HG03558 (cell line): ENCODE data around the gene GREB1L.
"Not testable (repeated sequence)": the region's sequence is repeated elsewhere in the genome, so short reads cannot be mapped to it uniquely, and the experiment has no call there.

Source experiments
- ATAC-seq: cut with Tn5 transposase; IDR thresholded peaks from one replicate; pipeline ENCODE4 v1.9.1; 2021; ENCODE audit warnings: moderate number of reproducible peaks; ENCODE audit not compliant: unreplicated experiment; ENCODE audit errors: extremely low read depth

Gene GREB1L

GRCh38 chr18:21345840-21346239 lies 103.8 kb downstream of the GREB1L start:
- no peak for ATAC-seq

- ATAC-seq, result no peak
These were observed 117.7 kb downstream of the GREB1L start for GRCh38 chr18:21359746-21360145.

GRCh38 chr18:21361307-21361880 lies 119.4 kb downstream of the GREB1L start:
- no peak for ATAC-seq

GRCh38 chr18:21362831-21363230 lies 120.8 kb downstream of the GREB1L start:
- ATAC-seq, result no peak

- ATAC-seq, result no peak
These were observed 121.3 kb downstream of the GREB1L start for GRCh38 chr18:21363348-21363747.

- no peak for ATAC-seq
These were observed 122.4 kb downstream of the GREB1L start for GRCh38 chr18:21364471-21364870.

GRCh38 chr18:21366896-21367295 lies 124.9 kb downstream of the GREB1L start:
- no peak for ATAC-seq

GRCh38 chr18:21369146-21369545 lies 127.1 kb downstream of the GREB1L start:
- ATAC-seq, result no peak

GRCh38 chr18:21369597-21369996 lies 127.6 kb downstream of the GREB1L start:
- ATAC-seq, result not testable (repeated sequence)

GRCh38 chr18:21383031-21383430 lies 141.0 kb downstream of the GREB1L start:
- ATAC-seq, result no peak

GRCh38 chr18:21386523-21387240 lies 144.7 kb downstream of the GREB1L start:
- ATAC-seq, result no peak

GRCh38 chr18:21387886-21388285 lies 145.9 kb downstream of the GREB1L start:
- no peak for ATAC-seq

GRCh38 chr18:21389283-21389682 lies 147.3 kb downstream of the GREB1L start:
- no peak for ATAC-seq

GRCh38 chr18:21389903-21390302 lies 147.9 kb downstream of the GREB1L start:
- no peak for ATAC-seq

- no peak for ATAC-seq
These were observed 149.1 kb downstream of the GREB1L start for GRCh38 chr18:21391074-21391673.

- no peak for ATAC-seq
These were observed 152.0 kb downstream of the GREB1L start for GRCh38 chr18:21393986-21394385.

GRCh38 chr18:21398121-21398520 lies 156.1 kb downstream of the GREB1L start:
- no peak for ATAC-seq

GRCh38 chr18:21402272-21402671 lies 160.2 kb downstream of the GREB1L start:
- no peak for ATAC-seq

GRCh38 chr18:21404426-21404825 lies 162.4 kb downstream of the GREB1L start:
- no peak for ATAC-seq

GRCh38 chr18:21406116-21406515 lies 164.1 kb downstream of the GREB1L start:
- ATAC-seq, result no peak

GRCh38 chr18:21408681-21409080 lies 166.6 kb downstream of the GREB1L start:
- ATAC-seq, result no peak

- no peak for ATAC-seq
These were observed 191.4 kb downstream of the GREB1L start for GRCh38 chr18:21433436-21433835.
